GM19452 (cell line): Measurements from ENCODE around the gene WDFY2.

ENCODE experiments used
- ATAC-seq: cut with Tn5 transposase; IDR thresholded peaks from one replicate; pipeline ENCODE4 v1.9.1; 2021; ENCODE audit not compliant: unreplicated experiment

The WDFY2 gene

DNA sequence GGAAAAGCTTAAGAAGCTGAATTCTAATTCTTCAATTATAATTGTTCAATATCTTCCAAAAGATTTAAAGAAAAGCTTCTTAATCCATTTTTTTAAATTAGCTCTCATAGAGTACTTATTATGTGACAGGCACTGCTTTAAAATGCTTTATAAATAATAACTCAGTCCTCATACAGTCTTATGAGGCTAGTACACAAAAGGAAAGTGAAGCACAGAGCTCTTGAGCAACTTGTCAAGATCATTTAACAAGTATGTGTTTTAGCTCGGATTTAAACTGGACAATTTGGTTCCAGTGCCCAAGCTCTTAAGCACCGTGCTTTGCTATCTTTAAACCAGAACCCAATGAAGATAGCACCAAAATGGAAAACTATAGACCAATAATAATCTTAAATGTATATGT lies 113.6 kb downstream of the WDFY2 start:
- no peak for ATAC-seq

DNA sequence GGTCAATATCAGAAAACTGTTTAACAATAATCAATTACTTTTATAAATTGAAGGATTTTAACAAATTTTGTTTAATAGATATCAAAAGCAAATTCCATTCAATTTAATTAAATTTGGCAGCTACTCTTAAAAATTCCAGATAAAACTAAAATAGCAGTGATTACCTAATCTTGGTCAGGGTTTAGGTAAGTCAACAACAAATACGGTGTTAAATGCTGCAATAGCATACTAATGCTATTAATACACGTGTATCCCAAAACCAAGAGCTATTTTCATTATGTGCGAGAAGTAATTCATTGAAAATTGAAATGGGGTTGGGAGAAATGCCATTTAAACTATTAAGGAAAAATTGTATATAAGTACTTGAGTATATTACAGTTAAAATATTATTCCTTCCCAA lies 114.1 kb downstream of the WDFY2 start:
- ATAC-seq: no peak

DNA sequence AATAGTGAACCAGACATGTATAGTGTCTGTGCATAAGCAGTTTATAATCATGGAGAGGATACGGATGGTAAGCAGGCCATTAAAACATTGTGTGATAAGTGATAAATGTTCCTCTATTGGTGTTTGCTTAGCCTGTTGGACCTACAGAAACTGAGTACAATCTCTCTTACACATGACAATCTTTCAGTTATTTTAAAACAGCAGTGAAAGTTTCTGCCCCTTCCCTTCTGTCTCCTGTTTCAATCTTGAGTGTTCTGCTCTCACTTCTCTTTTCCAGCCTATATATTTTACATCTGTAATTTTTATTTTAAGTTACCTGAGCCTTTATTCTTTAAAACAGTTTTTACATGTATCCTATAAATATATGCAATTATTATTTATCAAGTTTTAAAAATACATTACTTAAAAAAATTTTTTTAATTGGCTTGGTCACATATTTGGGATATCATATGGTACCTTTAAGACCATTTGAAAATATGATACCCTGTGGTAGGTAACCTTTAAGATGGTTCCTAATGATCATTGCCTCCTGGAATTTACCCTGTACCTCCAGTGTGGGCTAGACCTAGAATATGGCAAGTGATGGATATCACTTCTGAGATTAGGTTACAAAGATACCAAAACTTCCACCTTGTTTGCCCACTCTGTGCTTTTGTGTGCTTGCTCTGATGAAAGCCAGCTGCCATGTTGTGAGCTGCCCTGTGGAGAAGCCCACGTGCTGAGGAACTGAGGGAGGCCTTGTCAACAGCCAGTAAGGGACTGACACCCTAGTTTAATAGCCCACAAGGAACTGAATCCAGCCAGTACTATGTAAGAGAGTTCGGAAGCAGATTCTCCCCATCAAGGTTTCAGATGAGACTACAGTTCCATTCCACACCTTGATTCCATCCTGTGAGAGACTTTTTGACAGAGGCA lies 120.4 kb downstream of the WDFY2 start:
- no peak for ATAC-seq

DNA sequence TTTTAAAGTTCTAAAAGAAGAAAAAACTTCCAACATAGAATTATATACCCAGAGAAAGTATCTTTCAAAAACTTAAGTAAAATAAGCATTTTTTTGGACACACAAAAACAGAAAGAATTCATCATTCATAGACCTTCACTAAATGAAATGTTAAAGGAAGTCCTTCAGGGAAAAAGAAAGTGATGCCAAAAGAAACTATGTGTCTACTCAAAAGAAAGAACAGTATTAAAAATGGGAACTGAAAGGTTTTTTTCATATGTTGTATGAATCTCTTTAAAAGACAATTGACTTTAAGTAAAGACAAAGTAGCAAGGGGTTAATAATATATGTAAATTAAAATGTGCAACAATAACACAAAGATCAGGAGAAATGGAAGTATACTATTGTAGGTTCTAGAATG lies 123.2 kb downstream of the WDFY2 start:
- no peak for ATAC-seq

DNA sequence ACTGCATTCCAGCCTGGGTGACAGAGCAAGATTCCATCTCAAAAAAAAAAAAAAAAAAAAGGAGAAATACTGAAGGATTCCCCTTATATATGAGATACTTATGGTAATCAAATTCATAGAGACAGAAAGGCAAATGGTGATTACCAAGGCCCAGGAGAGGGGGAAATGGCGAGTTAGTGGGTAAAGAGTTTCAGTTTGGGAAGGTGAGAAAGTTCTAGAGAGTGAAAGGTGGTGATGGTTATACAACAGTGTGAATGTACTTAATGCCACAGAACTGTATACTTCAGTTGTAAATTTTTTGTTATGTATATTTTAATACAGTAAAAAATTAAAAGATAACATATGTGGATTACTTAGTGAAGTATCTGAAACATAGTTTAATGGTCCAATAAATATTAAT lies 129.5 kb downstream of the WDFY2 start:
- no peak for ATAC-seq

DNA sequence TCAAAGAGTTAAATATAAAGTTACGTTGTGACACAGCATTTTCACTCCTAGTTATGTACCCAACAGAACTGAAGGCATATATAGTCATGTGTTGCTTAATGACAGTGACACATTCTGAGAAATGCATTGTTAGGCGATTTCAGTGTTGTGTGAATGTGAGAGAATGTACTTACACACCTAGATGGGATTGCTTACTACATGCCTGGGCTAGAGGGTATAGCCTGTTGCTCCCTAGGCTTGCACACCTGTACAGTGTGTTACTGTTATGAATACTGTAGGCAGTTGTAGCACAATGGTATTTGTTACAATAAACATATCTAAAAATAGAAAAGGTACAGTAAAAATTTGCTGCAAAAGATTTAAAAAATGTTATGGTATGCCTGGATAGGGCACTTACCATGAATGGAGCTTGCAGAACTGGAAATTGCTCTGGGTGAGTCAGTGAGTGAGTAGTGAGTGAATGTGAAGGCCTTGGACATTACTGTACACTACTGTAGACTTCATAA lies 130.5 kb downstream of the WDFY2 start:
- no peak for ATAC-seq

DNA sequence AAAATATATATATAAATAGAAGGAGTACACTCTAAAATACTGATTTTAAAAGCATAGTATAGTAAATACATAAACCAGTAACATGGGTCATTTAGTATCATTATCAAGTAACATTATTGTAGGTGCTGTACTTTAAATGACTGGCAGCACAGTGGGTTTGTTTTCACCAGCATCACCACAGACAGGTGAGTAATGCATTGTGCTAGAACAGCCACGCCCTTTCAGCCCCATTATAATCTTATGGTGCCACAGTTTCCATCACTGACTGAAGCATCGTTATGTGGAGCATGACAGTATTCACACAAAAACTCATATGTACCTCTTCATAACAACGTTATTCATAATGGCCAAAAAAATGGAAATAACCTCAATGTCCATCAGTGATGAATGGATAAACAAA lies 131.4 kb downstream of the WDFY2 start:
- no peak for ATAC-seq

DNA sequence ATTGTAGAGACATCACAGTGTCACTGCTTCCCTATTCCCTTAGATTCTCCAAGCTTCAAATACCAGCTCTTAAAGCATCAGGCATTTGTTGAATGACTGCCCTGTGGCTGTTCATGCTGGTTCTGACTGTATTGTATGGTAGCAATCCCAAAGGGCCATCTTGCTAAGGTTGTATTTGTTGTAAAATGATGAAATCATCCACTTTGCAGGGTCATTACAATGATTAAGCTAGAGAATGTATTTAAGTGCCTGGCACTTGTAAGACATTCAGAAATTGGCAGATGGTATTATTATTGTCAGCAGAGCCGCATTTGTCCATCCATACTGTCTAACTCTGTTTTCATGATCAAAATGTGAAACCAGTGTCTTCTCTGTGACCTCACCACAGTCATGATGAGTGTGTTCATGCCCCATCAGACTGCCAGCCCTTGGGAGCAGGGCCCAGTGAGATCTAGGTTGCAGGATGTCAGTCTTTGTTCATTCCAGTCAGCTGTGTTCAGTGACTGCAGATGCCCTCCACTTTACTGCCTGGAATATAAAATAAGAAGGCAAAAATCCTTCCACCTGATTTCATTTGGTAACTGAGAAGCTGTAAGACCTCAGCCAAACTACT lies 133.6 kb downstream of the WDFY2 start:
- ATAC-seq: no peak

DNA sequence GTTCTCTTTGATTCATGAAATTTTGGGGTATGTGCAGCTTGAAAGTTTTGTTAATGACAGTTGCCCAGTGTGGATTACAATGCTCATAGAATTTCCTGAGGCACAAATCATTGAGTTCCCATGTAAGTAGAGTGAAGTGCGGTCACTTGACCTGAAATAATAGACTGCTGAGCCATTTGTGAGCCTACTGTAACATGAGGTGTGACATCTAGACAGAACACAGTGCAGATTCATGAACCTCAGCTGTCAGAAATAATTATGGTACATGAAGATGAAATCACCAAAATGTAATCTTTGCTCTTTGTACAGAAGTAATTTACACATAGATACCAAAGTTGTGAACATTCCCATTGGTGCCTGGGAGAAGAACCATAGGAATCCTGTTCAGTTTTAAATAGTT lies 135.1 kb downstream of the WDFY2 start:
- ATAC-seq: no peak

DNA sequence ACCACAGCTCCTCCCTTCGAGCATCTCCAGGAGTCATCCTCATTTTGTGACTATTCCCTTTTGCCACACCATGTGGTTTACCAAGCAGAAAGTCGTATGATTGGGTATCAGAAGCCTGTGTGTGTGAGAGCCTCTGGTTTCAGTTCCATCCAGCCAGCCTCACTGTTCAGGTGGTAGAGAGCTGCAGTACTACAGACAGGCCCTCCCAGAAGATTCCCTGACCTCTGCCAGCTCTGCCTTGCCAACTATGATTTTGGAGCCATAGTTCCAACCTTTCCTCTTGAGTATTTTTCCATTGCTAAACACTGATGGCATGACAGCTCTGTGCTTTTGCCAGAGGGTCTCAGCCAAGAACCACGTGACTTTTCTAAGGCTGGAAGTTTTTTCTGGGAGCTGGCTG lies 137.2 kb downstream of the WDFY2 start:
- ATAC-seq: no peak

DNA sequence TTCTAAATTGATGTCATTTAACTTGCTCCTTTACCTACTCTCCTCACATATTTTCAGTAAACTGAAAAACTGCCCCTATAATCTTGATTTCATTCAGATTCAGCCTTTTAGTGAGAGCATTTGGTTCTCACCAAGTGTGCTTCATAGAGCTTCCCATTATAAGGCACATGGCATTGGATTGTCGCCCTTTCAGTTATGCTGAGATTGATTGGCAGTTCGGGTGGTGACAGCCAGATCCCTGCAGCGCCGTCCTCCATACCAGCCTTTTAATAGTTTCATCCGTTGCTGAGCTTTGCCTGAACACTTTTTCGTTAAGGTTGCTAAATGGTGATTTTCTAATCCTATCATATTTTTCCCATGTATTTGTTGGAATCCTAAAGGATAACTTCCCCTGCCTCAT lies 139.3 kb downstream of the WDFY2 start:
- no peak for ATAC-seq

DNA sequence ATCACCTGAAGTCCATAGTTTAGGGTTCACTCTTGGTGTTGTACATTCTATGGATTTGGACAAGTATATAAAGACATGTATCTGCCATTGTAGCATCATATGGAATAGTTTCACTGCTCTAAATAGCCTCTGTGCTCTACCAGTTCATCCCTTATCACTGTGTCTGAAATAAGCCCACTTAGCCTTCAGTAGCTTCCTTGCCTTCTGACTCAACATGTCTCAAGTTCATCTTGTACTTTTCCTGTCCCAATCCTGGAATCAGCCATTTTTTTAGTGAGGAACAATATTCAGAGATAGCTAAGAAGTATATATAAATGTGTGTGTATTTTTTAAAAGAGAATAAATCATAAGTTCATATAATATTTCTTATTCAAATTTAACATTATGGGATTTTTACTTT lies 140.5 kb downstream of the WDFY2 start:
- no peak for ATAC-seq

DNA sequence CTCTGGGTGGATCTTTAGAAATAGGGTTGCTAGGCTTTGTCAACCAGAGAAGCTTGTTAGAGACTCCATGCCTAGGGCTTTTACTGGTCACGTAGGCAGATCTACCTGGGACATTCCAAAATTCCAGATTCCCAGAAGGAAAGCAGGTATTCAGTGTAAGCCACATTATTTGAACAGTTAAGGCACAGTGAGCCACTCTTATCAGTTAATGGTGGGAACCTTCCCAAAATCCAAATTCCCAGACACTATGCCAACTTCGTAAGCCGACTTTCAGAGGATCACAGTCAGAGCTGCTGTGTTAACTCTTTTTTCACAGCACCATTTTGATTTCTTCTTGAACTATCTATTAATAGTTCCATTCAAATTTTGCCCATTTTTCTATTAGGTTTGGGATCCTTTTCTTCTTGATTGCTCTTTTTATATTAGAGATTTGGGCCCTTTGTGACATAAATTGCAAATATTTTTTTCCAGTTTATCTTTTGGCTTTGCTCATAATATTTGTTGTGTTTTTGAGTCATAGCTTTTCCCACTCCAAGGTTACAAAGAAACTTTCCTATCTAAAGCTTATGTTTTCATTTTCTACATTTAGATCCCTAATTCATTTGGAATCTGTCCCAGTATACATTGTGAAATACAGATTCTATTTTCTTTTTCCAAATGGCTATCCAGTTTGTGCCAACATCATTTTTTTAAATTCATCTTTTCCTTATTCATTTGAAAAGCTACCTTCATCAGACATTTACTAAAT lies 142.4 kb downstream of the WDFY2 start:
- no peak for ATAC-seq

DNA sequence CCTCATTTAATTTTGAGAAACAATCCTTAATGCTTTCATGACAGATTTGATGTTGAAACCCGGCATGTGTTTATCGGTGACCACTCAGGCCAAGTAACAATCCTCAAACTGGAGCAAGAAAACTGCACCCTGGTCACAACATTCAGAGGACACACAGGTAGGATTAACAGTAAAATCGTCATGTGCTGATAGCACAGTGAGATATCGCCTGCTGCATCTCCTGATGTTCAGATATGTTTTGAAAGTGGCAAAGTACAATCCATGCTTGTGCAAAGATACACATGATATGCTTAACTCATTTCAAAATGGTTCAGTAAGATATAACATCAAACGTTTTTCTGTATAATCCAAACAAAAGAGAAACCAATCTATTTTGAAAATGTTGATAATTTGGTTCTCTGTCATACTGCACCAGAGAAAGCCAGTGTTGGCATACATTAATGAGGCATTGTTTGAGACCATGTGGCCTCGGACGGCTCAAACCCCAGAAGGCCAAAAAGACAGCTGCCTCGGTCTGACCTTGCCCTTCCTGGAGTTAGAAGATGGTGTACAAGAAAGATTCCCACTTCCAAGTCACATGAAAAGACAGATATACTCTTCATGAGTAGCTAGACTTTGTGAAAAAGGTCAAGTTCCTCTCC lies 143.5 kb downstream of the WDFY2 start:
- no peak for ATAC-seq

DNA sequence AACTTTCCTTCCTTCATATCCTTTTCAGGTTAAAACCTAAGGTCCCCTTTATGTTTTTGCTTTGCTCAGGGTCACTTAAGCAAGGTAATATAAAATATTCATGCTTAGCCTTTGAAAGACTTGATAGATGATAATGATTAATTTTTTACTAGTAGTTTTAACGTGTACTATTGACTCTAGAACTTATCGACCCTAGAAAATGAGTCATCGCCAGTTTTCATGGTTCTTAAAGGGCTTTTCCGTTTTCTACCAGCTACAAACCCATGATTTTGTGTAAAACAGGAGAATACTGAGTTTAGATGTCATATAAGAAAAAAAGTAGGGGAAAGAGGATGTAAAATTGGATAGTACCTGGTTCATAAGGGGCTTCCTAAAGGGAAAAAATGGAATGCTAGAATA lies 144.0 kb downstream of the WDFY2 start:
- no peak for ATAC-seq

DNA sequence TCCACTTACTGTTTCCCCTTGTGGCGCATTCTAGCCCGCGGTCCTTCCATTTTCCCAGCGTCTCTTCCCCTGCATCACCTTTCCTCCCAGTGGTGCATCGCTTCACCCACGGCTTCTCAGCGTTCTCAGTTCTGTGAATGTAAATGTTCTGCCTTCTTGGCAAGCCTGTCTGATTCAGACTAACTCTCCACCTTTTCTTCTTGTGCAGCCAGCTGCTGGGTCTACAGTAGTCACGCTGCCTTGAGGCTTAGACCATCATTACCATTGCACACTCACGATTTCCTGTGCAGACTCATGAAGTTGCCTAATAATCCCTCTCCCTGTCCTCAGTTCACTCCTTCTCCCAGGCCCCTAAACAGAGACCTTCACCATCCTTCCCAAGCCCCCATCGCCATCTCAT lies 144.7 kb downstream of the WDFY2 start:
- ATAC-seq: no peak

DNA sequence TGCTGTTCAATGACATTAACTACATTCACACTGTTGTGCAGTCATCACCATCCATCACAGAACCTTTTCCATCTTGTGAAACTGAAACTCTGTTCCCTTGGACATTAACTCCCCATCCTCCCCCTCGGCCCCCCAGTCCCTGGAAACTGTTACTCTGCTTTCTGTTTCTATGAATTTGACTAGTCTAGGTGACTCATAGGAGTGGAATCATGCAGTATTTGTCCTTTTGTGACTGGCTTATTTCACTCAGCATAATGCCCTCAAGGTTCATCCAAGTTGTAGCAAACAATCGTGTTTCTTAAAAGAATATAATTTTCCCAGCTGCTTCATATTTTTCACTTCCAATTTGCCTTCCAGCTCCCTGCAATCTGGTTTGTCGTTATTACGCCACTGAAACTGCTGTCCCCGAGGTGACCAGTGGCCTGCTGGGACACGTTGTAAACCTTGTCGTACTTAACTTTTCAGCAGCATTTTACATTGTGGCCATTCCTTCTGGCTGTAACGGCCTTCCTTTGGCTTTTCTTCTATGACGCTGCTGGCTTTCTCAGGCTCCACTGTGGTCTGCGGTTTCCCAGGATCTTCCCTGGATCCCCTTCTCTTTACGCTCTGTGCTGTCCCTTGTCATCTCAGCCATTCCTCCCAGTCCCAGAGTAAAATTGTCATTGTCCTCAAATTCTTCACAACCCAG lies 145.7 kb downstream of the WDFY2 start:
- ATAC-seq: no peak

DNA sequence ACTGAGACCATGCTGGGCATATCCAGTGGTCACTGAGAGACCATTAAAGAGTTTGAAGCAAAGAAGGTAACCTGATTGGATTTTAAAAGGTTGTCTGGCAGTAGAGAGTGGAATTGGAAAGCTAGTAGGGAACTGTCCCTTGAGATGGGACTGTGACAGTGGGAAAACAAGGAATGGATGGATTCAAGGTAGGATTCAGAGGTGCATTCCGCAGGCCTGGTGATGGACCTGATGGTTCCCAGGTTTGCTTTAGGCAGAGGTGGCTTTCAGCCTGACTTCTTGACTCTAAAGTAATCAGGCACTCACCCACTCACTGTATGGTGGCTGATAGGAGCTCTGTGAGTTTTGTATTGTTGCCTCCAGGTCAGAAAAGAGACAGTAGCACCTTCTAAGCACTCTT lies 146.7 kb downstream of the WDFY2 start:
- ATAC-seq: no peak

DNA sequence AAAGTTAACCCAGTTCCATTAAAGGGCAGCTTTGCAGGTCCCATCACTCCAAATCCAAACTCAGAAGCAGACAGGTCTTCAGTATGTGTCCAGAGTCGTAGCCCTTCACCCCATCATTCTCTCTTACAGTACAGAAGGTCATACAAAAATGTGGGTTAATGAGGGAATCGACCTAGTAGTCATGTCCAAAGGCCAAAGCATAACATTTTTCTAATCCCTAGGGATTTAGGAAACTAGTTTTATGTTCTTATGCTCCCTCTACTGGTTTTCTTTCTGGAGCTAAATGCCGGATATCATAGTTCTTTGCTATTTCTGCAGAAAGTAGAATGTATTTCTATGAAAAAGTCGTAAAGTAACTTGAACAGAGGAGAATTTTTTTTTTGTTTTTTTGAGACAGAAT lies 147.5 kb downstream of the WDFY2 start:
- no peak for ATAC-seq

DNA sequence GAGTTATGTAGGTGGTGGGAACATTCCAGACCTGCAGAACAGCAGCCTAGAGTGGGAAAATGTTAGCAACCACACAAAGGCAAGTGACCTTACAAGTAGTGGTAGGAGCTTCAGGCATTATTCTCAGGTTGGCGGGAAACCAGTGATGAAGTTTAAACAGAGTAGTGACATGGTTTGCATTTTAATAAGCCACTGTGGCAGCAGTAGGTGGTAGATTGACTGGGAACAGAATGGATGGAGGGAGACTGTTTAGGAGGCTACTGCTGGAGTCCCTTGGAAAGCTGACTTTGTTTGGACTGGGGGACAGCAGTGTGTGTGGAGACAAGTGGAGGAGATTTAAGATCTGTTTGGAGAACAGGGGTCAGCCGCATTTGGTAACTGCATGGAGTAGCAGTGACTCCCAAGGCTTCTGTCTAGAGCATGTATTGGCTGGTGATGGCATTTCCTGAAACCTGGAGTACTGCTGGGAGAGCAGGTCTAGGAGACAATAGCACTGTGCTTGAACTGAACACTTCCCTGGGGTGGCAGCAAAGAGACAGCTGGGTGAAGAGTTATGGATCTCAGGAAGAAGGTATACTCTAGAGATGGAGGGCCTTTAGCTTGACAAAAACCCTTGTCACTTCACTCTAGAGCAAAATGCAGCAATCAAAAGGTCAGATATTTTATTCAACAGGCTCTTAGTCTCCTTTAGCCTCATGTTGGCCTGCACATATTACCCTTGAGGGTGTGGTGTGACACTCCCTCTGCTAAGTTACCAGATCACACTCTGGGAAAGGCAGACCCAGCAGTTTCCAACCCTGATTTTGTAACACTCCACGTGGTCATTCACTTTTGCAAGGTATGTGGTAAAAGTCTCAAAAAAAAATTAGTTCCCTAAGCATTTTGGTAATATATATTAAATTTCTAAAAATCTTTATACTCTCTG lies 149.4 kb downstream of the WDFY2 start:
- ATAC-seq: no peak
